Esophagus squamous epithelium (tissue), 4 donors: ENCODE results near the gene ITGB8.

Experiments used
- CTCF ChIP-seq, 6 experiments: fragments of 450-650 bp in 4 of 6; fragments of 200-600 bp in 2 of 6; sonication (generic) in 2 of 6; IDR thresholded peaks; one replicate each; pipeline ENCODE4 v1.5.1; 2016 to 2019; ENCODE audit warnings: antibody characterized with exemption in 6 of 6, mild to moderate bottlenecking in 4 of 6, moderate library complexity in 4 of 6
- POLR2A ChIP-seq, 4 donors: fragments of 450-650 bp; IDR thresholded peaks; one replicate each; pipeline ENCODE4 v1.6.1; 2017; ENCODE audit warnings: antibody characterized with exemption in 4 of 4, mild to moderate bottlenecking in 4 of 4, moderate library complexity in 3 of 4

GRCh38 chr7:20424500-20424899 is 93.8 kb downstream of the ITGB8 start:
- TF ChIP-seq CTCF (IDR thresholded peaks at IDR 0.05) (no peak), POLR2A (IDR thresholded peaks at IDR 0.05) (no peak)
